Skeletal muscle satellite cell (primary cell): ENCODE measurements around the gene CRTAC1.

ENCODE experiments used
- H3K27me3 ChIP-seq: 2 replicates; pipeline ENCODE4 v1.7.0; 2013; ENCODE audit warnings: low read length; ENCODE audit not compliant: control insufficient read depth, insufficient read depth
- H3K36me3 ChIP-seq: 2 replicates; pipeline ENCODE4 v1.7.0; 2013; ENCODE audit warnings: mild to moderate bottlenecking, control low read depth, low read length; ENCODE audit not compliant: insufficient read depth
- H3K4me1 ChIP-seq: 2 replicates; pipeline ENCODE4 v1.7.0; 2013; ENCODE audit warnings: low read length; ENCODE audit not compliant: control insufficient read depth, insufficient read depth
- H3K4me2 ChIP-seq: 2 replicates; pipeline ENCODE4 v1.7.0; 2013; ENCODE audit warnings: mild to moderate bottlenecking, low read length
- H3K4me3 ChIP-seq: 2 replicates; pipeline ENCODE4 v1.7.0; 2013; ENCODE audit warnings: low read length
- H3K9ac ChIP-seq: 2 replicates; pipeline ENCODE4 v1.7.0; 2013; ENCODE audit warnings: mild to moderate bottlenecking, low read depth, low read length, moderate library complexity
- H3K9me3 ChIP-seq: replicated peaks from 2 replicates; pipeline ENCODE4 v1.7.0; 2013; ENCODE audit warnings: mild to moderate bottlenecking, control low read depth, low read length

CRTAC1 gene

GRCh38 chr10:97875391-97875790, 155.0 kb downstream of the CRTAC1 start:
- H3K4me1 ChIP-seq, result no peaks in the 10 kb centered on the region
- no peaks in the 10 kb centered on the region for H3K36me3 ChIP-seq
- no peaks in the 10 kb centered on the region for H3K9me3 ChIP-seq
- peaks cover 89% of the 10 kb centered on the region for H3K27me3 ChIP-seq
- H3K4me3 ChIP-seq, result no peak overlapping the region
- H3K4me2 ChIP-seq, result no peak overlapping the region
- H3K9ac ChIP-seq, result no peak overlapping the region

- H3K4me1 ChIP-seq, result peaks cover under 1% of the 10 kb centered on the region
- H3K27me3 ChIP-seq, result peaks cover 95% of the 10 kb centered on the region
- no peak overlapping the region for H3K4me3 ChIP-seq
- H3K4me2 ChIP-seq, result no peak overlapping the region
- no peak overlapping the region for H3K9ac ChIP-seq
- no peaks in the 10 kb centered on the region for H3K9me3 ChIP-seq
- no peaks in the 10 kb centered on the region for H3K36me3 ChIP-seq
Observed at GRCh38 chr10:97874332-97874731, 156.1 kb downstream of the CRTAC1 start.

GRCh38 chr10:97873569-97873968, 156.9 kb downstream of the CRTAC1 start:
- no peak overlapping the region for H3K9ac ChIP-seq
- H3K27me3 ChIP-seq, result peaks cover 87% of the 10 kb centered on the region
- H3K36me3 ChIP-seq, result no peaks in the 10 kb centered on the region
- no peak overlapping the region for H3K4me3 ChIP-seq
- no peaks in the 10 kb centered on the region for H3K9me3 ChIP-seq
- H3K4me1 ChIP-seq, result peaks cover 5% of the 10 kb centered on the region
- no peak overlapping the region for H3K4me2 ChIP-seq

GRCh38 chr10:97870990-97871389, 159.4 kb downstream of the CRTAC1 start:
- H3K4me2 ChIP-seq, result no peak overlapping the region
- no peaks in the 10 kb centered on the region for H3K9me3 ChIP-seq
- H3K27me3 ChIP-seq, result peaks cover 72% of the 10 kb centered on the region
- H3K4me1 ChIP-seq, result peaks cover 5% of the 10 kb centered on the region
- H3K36me3 ChIP-seq, result no peaks in the 10 kb centered on the region
- no peak overlapping the region for H3K4me3 ChIP-seq
- no peak overlapping the region for H3K9ac ChIP-seq

DNA sequence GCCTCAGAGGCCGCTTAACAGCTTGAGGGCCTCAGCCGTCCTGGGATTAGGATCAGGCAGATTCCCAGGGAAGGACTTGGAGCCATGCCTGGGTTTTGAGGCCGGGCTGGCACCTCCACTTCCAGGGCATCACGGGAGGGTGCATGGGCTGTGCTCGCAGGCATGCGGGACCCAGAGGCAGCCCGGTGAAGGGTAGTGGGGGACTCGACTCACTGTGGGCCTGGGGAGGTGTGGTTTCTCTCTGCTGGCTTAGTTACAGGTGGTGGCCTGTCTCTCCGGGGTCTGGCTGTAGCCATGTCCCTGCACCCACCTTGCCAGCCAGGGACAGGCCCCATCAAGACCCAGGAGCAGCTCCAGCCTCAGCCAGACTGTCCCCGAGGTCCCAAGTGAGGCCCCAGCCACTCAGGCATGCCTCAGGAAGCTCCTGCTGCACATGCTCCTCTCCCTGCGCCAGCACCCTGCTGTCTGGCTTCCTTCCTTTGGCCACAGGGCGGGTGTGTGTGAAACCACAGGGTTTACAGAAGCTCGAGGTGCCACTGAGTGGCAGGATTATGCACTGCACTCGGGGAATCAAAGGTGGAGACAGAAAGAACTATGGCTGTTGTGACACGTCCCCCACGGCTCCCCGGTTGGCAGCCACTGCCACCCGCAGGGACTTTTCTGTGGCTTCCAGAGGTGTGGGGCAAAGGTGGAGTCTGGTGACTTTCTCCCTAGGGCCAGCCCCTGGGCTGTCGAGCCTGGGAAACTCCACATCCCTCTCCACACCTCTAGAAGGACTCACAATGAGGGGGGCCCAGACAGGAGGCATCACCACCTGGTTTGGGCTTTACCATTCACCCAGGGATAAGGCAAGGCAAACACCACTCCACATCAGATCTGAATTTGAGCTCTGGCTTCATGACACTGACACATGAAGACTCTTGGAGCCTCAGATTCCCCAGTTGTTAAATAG, 161.1 kb downstream of the CRTAC1 start:
- no peak overlapping the region for H3K9ac ChIP-seq
- H3K36me3 ChIP-seq, result no peaks in the 10 kb centered on the region
- H3K4me1 ChIP-seq, result peaks cover 5% of the 10 kb centered on the region
- peak overlapping the region; percentile 22 for H3K4me2 ChIP-seq
- no peaks in the 10 kb centered on the region for H3K9me3 ChIP-seq
- no peak overlapping the region for H3K4me3 ChIP-seq
- H3K27me3 ChIP-seq, result peaks cover 66% of the 10 kb centered on the region

- H3K27me3 ChIP-seq, result peaks cover 66% of the 10 kb centered on the region
- H3K36me3 ChIP-seq, result no peaks in the 10 kb centered on the region
- H3K4me2 ChIP-seq, result no peak overlapping the region
Observed at GRCh38 chr10:97868134-97868685, 162.2 kb downstream of the CRTAC1 start.

DNA sequence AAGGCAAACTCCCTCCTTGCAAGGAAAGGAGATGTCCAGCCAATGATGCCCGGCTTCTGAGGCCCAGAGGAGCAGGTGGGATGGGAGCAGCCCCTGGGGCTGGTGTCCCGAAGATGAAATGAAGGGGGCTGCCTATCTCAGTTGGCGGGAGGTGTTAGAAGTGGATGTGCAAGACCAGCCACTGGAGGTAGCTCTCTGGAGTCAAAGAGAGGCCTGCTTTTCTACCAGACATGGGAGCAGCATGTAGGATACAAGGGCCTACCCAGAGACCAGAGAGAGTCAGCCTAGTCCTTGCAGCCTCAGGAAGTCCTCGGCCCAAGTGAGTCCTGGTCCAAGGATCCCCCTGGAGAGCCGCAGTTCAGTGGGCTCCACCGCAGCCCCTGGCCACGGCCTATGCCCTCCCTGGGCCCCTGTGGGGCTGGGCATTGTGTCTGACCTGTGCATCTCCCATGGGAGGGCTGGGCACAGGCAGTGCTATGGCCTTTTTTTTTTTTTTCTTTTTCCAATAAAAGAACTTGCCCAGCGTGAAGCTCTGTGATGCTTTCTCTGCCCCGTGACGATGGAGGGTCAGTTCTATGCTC, 163.1 kb downstream of the CRTAC1 start:
- Histone ChIP-seq H3K36me3 (no peaks in the 10 kb centered on the region), H3K9me3 (no peaks in the 10 kb centered on the region), H3K4me3 (no peak overlapping the region), H3K9ac (no peak overlapping the region), H3K4me1 (peaks cover 5% of the 10 kb centered on the region), H3K4me2 (no peak overlapping the region), H3K27me3 (peaks cover 62% of the 10 kb centered on the region)

More at GRCh38 chr10:97868134-97868685, 162.2 kb downstream of the CRTAC1 start:
- peaks cover 5% of the 10 kb centered on the region for H3K4me1 ChIP-seq
- no peak overlapping the region for H3K4me3 ChIP-seq
- no peaks in the 10 kb centered on the region for H3K9me3 ChIP-seq
- H3K9ac ChIP-seq, result no peak overlapping the region

- no peak overlapping the region for H3K4me3 ChIP-seq
- no peak overlapping the region for H3K4me2 ChIP-seq
- H3K9ac ChIP-seq, result no peak overlapping the region
- no peaks in the 10 kb centered on the region for H3K9me3 ChIP-seq
- H3K4me1 ChIP-seq, result peaks cover 5% of the 10 kb centered on the region
- no peaks in the 10 kb centered on the region for H3K36me3 ChIP-seq
- H3K27me3 ChIP-seq, result peaks cover 57% of the 10 kb centered on the region
Observed at GRCh38 chr10:97866524-97867219, 163.7 kb downstream of the CRTAC1 start.

GRCh38 chr10:97865488-97865887, 164.9 kb downstream of the CRTAC1 start:
- H3K36me3 ChIP-seq, result no peaks in the 10 kb centered on the region
- H3K4me2 ChIP-seq, result no peak overlapping the region
- H3K9me3 ChIP-seq, result no peaks in the 10 kb centered on the region
- H3K27me3 ChIP-seq, result peaks cover 46% of the 10 kb centered on the region
- no peak overlapping the region for H3K9ac ChIP-seq
- no peak overlapping the region for H3K4me3 ChIP-seq
- H3K4me1 ChIP-seq, result peaks cover 8% of the 10 kb centered on the region

DNA sequence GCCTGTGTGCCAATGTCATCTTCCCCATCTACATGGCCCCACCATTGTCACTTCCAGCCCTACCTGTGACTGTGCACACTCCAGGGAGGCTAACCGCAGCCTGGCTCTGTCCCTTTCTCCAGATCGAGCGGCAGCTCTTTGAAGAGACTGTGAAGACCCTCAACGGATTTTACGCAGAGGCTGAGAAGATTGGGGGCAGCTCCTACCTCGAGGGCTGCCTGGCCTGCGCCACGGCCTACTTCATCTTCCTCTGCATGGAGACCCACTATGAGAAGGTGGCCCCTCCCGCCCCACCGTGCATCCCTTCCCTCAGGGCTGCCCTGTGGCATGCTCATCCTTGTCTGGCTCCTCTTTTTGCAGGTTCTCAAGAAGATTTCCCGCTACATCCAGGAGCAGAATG, 166.6 kb downstream of the CRTAC1 start:
- Histone ChIP-seq H3K9me3 (no peaks in the 10 kb centered on the region), H3K9ac (no peak overlapping the region), H3K4me3 (no peak overlapping the region), H3K27me3 (peaks cover 45% of the 10 kb centered on the region), H3K36me3 (no peaks in the 10 kb centered on the region), H3K4me2 (no peak overlapping the region), H3K4me1 (peaks cover 2% of the 10 kb centered on the region)

DNA sequence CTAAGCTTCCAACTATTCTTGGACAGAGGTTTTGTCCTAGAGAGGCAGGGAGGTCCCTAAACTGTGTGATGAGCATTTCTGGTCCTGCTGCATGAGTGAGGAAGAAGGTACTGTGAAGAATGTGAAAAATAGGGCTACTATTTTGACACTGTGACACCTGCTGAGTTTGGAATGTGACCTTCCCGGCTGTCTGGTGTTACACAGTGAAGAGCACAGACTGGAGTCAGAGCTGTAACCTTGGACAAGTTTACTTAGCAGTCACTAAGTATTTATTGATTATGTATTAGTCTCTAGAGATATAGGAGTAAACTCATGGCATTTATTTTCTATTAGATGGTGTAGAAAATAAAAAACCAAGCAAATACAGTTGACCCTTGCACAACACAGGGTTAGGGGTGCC, 168.5 kb downstream of the CRTAC1 start:
- H3K36me3 ChIP-seq, result no peaks in the 10 kb centered on the region
- no peak overlapping the region for H3K4me2 ChIP-seq
- peaks cover 2% of the 10 kb centered on the region for H3K4me1 ChIP-seq
- no peak overlapping the region for H3K9ac ChIP-seq
- H3K9me3 ChIP-seq, result no peaks in the 10 kb centered on the region
- no peak overlapping the region for H3K4me3 ChIP-seq
- peaks cover 59% of the 10 kb centered on the region for H3K27me3 ChIP-seq
